Stomach smooth muscle (tissue), 2 donors: Measurements from ENCODE around the gene PLEKHH2.
"Not testable (repeated sequence)": the region's sequence is repeated elsewhere in the genome, so short reads cannot be mapped to it uniquely, and the experiment has no call there.

Source experiments
- H3K27ac ChIP-seq: one replicate; pipeline ENCODE4 v1.7.0; 2013; ENCODE audit warnings: mild to moderate bottlenecking, low read length, inconsistent platforms
- H3K27me3 ChIP-seq, 2 donors: one replicate each; pipeline ENCODE4 v1.7.0; 2013; ENCODE audit warnings: low read length in 2 of 2; ENCODE audit not compliant: insufficient read depth in 2 of 2, control insufficient read depth in 1 of 2
- H3K36me3 ChIP-seq, 2 donors: one replicate each; pipeline ENCODE4 v1.7.0; 2013; ENCODE audit warnings: low read length in 2 of 2; ENCODE audit not compliant: control insufficient read depth in 2 of 2, insufficient read depth in 2 of 2
- H3K4me1 ChIP-seq: one replicate; pipeline ENCODE4 v1.7.0; 2013; ENCODE audit warnings: low read length; ENCODE audit not compliant: control insufficient read depth, insufficient read depth
- H3K4me3 ChIP-seq, 2 donors: one replicate each; pipeline ENCODE4 v1.7.0; 2013; ENCODE audit warnings: low read length in 2 of 2
- H3K9ac ChIP-seq, 2 donors: one replicate each; pipeline ENCODE4 v1.7.0; 2013; ENCODE audit warnings: low read length in 2 of 2, mild to moderate bottlenecking in 1 of 2
- H3K9me3 ChIP-seq, 2 donors: one replicate each; pipeline ENCODE4 v1.7.0; 2013; ENCODE audit warnings: low read length in 2 of 2; ENCODE audit not compliant: control insufficient read depth in 2 of 2
- donor health status: healthy.
- donor health status: Pancreatic carcinoma.

PLEKHH2 gene

DNA sequence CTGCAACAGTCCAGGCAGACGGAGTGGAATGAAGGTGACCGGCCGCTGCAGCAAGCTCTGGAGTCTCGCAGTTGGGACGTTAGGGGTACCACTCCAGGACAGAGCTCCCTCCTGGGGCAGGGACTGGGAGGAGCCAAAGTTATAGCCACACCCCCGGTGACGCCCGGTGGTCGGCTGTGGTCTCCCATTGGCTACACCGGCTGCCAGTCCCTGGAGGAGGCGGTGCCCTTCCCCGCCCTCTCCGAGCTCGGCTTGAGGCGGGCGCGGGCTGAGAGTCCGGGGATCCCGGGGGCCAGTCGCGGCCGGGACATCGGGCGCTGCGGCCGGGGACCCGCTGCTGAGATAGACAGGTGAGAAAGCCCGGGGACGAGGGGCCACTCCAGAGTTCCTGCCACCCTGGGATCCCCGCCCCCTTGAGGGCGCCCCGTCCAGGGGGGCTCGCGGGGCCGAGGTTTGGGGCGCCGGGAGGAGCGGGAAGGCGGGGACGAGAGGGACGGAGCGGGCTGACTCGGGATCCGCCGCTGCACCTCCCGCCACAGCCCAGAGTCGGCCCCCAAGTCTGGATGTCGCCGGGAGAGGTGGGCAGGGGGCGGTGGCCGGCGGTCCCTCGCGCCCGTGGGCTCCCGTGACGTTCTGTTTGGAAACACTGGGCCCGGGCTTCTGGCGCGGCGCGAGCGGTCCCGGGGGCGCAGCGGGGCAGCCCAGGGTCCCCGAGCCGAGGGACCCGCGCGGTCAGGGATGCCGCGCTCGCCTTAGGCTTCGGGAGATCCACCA, at the start of gene PLEKHH2:
TSS of gene PLEKHH2 (plus strand) at position 231 of the 774 bp plus-strand sequence. CDS start 7,414 bp downstream, outside the sequence.
- no peaks in the 10 kb centered on the region for H3K36me3 ChIP-seq
- H3K4me3 ChIP-seq, result peak within 1 kb of the TSS; percentile 84 to 92
- H3K4me1 ChIP-seq, result peaks cover 7% of the 10 kb centered on the region
- no peaks in the 10 kb centered on the region for H3K9me3 ChIP-seq
- H3K27ac ChIP-seq, result peak within 1 kb of the TSS; percentile 46
- peak within 1 kb of the TSS; percentile 69 to 72 for H3K9ac ChIP-seq
- peaks cover 0 to 6% of the 10 kb centered on the region in 2 donors for H3K27me3 ChIP-seq

DNA sequence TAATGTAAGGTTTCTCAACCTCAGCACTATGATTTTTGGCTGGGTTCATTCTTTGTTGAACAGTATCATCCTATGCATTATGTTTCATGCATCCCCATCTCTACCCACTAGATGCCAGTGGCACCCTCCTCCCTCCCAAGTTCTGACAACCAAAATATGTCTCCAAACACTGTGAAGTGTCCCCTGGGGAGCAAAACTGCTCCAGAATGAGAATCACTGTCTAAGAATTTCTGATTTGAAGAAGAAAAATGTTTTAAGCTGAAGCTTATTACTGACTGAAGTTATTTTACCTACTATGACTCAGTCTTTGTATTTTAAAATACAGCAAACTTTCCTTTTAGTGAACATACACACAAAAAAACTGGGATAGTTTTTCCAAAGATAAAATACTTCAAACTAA, 44.6 kb upstream of the PLEKHH2 start:
- no peaks in the 10 kb centered on the region for H3K27me3 ChIP-seq
- peaks cover 6% of the 10 kb centered on the region for H3K4me1 ChIP-seq
- H3K4me3 ChIP-seq, result no peak overlapping the region
- H3K9ac ChIP-seq, result no peak overlapping the region
- peaks cover 0 to 3% of the 10 kb centered on the region in 2 donors for H3K36me3 ChIP-seq
- no peaks in the 10 kb centered on the region for H3K9me3 ChIP-seq
- no peak overlapping the region for H3K27ac ChIP-seq

DNA sequence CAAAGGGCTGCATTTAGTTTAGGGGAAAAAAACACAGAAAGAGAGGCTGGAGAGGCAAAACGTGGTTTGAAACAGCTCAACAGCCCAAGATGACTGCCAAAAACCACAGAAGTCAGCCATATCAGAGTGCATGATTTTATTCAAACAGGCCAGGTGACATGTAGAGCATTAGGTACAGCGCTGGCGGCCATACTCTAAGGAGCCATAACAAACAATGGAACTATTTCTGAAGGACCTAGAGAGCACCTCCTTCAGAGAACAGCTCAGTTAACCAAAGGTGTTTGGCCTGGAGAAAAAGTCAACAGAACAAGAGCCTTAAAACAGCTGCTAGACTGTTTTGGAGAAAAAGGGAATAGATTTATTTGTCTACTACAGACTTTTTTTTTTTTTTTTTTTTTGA, 43.8 kb upstream of the PLEKHH2 start:
- no peak overlapping the region for H3K27ac ChIP-seq
- no peak overlapping the region for H3K4me3 ChIP-seq

DNA sequence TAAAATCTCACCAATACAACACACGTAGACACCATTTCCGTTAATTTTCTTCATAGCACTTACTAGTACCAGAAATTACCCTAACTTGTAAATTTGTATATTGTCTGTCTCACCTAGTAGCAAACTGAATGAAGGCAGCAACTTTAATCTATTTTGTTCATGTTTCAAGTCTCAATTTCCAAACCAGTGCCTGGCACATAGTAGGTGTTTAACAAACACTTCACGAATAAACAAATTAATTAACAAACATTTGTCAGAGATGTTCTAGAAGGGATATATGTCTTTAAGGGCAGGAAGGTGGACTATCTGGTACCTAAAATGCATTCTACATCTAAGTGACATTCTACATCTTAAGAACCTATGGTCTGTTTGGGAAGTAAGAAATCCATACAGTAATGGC, 42.2 kb upstream of the PLEKHH2 start:
- H3K9me3 ChIP-seq, result no peaks in the 10 kb centered on the region
- peak overlapping the region; percentile 68 to 99 for H3K4me3 ChIP-seq
- H3K4me1 ChIP-seq, result peaks cover 6% of the 10 kb centered on the region
- no peaks in the 10 kb centered on the region for H3K36me3 ChIP-seq
- H3K27me3 ChIP-seq, result no peaks in the 10 kb centered on the region
- H3K27ac ChIP-seq, result no peak overlapping the region
- peak overlapping the region in 1 of 2 donors; percentile 88 for H3K9ac ChIP-seq

More for the DNA sequence above, 43.8 kb upstream of the PLEKHH2 start:
- H3K9me3 ChIP-seq, result no peaks in the 10 kb centered on the region
- no peak overlapping the region for H3K9ac ChIP-seq
- peaks cover 0 to 3% of the 10 kb centered on the region in 2 donors for H3K36me3 ChIP-seq
- H3K4me1 ChIP-seq, result peaks cover 6% of the 10 kb centered on the region
- H3K27me3 ChIP-seq, result no peaks in the 10 kb centered on the region

DNA sequence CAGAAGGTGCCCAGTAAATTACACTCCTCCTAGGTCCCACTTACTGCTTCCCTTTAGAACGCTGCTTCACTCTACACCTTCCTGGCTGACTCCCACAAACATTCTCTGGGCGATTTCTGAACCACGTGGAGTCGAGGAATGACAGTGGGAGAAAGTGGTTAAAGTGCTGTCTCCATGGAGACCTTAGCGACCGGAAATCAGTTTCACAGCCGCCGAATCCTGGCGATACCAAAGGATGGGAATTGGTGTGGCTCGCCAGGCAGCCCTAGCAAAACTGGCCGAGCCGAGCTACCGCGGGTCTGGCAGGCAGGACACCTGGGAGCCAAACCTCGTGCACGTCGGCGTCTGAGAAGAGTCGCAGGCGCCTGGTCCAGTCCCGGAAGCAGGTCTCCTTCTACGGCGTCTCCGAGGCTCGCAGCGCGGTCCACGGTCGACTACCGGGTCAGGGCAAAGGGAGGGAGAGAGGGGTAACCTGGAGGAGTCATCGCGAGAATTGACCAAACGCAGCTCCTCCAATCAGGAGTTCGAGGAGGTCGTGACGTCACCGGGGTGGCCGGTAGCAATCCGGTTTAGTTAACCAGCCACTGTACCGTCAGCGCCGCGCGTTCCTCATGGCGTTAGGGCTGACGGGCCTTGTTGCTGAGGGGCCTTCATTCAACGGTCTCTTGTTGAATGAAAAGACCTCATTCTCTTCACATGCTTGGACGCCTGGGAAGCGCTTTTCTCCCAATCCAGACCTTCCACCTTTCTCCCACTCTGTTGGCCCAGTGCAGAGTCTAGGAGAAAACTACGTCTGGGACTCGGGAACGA, 41.3 kb upstream of the PLEKHH2 start, which contains the start of gene THADA:
TSS of gene THADA (minus strand) at position 436 of the 810 bp plus-strand sequence. CDS start 3,646 bp downstream, outside the sequence.
- Histone ChIP-seq H3K4me3 (peak within 1 kb of the TSS; percentile 68 to 99), H3K27me3 (no peaks in the 10 kb centered on the region), H3K36me3 (no peaks in the 10 kb centered on the region), H3K4me1 (peaks cover 6% of the 10 kb centered on the region), H3K27ac (peak within 1 kb of the TSS; percentile 99), H3K9me3 (no peaks in the 10 kb centered on the region), H3K9ac (peak within 1 kb of the TSS; percentile 88 to 99)

DNA sequence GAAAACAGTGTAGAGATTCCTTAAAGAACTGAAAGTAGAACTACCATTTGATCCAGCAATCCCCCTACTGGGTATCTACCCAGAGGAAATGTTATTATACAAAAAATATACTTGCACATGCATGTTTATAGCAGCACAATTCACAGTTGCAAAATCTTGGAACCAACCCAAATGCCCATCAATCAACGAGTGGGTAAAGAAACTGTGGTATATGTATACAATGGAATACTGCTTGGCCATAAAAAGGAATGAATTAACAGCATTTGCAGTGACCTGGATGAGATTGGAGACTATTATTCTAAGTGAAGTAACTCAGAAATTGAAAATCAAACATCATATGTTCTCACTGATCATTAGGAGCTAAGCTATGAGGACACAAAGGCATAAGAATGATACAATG, 36.5 kb upstream of the PLEKHH2 start:
- not testable (repeated sequence) for H3K27me3 ChIP-seq, H3K4me3 ChIP-seq, H3K9ac ChIP-seq, H3K36me3 ChIP-seq, H3K4me1 ChIP-seq, H3K27ac ChIP-seq, H3K9me3 ChIP-seq

DNA sequence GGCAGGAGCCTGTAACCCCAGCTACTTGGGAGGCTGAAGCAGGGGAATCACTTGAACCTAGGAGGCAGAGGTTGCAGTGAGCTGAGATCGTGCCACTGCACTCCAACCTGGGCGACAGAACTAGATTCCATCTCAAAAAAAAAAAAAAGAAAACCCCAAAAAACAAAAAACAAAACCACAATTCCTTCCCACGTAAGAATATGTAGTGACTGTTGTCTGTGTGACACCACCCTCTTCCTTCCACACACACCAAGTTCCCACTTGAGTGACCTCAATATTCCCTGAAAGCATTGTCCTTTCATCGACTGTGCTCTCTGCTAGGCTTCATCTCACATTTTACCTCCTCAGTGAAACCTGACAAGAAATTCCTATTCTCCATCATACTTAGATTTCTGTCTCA, 32.4 kb upstream of the PLEKHH2 start:
- Histone ChIP-seq H3K9ac (no peak overlapping the region), H3K27ac (no peak overlapping the region), H3K27me3 (no peaks in the 10 kb centered on the region), H3K4me1 (no peaks in the 10 kb centered on the region), H3K9me3 (no peaks in the 10 kb centered on the region), H3K4me3 (no peak overlapping the region), H3K36me3 (no peaks in the 10 kb centered on the region)

DNA sequence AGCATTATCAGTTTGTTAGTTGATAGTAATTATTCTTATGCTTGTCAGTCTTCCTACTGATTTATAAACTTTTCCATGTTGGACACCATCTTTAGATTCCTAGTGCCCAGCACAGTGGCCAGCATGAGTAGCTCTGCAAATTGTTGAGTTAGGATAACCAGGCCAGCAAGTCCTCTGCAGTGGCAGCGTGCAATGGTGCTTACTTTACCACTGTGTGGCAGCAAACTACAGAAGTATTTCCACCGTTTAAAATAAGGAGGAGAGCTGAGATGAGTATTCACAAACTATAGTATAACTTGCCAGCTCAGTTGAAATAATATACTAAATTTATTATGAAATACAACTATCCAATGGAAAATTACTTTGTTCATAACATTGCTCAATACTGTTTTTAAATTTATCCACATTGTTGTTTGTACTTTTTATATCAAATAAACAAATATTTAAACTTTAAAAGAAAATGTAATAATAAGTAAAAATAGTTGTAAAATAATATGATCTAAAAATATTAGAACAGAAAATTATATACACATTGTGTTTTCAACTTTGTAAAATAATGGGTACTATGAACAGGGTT, 31.9 kb upstream of the PLEKHH2 start:
- Histone ChIP-seq H3K27ac (no peak overlapping the region), H3K4me1 (no peaks in the 10 kb centered on the region), H3K9ac (no peak overlapping the region), H3K9me3 (no peaks in the 10 kb centered on the region), H3K36me3 (no peaks in the 10 kb centered on the region), H3K4me3 (no peak overlapping the region), H3K27me3 (no peaks in the 10 kb centered on the region)

DNA sequence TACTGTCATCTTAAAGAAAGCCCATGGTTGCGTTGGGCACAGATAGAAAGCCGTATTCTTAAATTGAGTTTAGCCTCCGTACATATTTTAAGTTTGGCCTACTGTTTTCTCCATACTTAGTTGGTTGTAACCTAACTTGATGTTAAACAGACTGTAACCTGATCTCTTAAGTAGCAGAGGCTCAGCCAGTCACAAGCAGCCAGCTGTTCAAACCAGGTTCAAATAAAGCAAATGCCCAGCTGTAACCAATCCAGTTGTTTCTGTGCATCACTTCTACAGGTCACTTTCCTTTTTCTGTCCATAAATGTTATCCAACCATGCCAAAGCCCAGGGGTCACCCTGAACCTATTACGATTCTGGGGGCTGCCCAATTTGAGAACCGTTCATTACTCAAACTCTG, 31.2 kb upstream of the PLEKHH2 start:
- no peaks in the 10 kb centered on the region for H3K36me3 ChIP-seq
- H3K9me3 ChIP-seq, result no peaks in the 10 kb centered on the region
- no peaks in the 10 kb centered on the region for H3K27me3 ChIP-seq
- H3K27ac ChIP-seq, result no peak overlapping the region
- H3K4me1 ChIP-seq, result no peaks in the 10 kb centered on the region
- H3K9ac ChIP-seq, result no peak overlapping the region
- no peak overlapping the region for H3K4me3 ChIP-seq

DNA sequence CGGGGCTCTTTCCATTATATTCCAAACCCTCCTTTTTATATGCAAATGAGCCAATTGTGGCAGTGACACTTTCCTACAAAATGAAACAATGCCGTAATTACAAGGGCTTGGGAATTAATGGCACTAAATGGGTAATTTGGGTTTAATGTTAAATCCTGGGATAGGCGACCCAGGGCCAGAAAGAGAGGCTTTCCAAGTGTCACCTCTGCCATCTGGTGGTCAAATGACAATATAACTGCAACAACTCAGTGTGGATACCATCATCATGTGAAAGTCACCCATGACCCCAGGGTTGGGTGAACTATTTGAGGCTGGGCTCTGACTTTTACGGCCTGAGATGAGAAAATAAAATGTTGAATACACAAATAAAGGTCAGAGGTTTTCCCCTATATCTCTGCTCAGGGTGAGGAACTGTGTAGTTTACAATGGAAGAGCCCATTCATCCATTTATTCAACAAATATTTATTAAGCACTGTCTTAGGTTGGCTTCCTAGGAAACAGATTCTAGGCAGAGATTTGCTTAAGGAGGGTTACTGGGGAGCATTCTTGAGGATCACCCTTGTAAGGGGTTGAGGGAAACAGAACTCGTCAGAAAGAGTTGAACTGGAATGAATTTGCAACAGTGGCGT, 27.7 kb upstream of the PLEKHH2 start:
- no peak overlapping the region for H3K4me3 ChIP-seq
- H3K27ac ChIP-seq, result no peak overlapping the region
- no peaks in the 10 kb centered on the region for H3K4me1 ChIP-seq
- H3K9me3 ChIP-seq, result no peaks in the 10 kb centered on the region
- no peak overlapping the region for H3K9ac ChIP-seq
- no peaks in the 10 kb centered on the region for H3K27me3 ChIP-seq
- no peaks in the 10 kb centered on the region for H3K36me3 ChIP-seq
